Left lung (tissue), 10 donors: Measurements from ENCODE around the gene ZNF239. TPM values are rescaled to one million over a fixed set of nuclear protein-coding genes. Genes with fewer than 3 reads are reported as not detected.
"Not testable (repeated sequence)": the region's sequence is repeated elsewhere in the genome, so short reads cannot be mapped to it uniquely, and the experiment has no call there.

Experiments used
- ATAC-seq: fragments of 200-7000 bp; cut with Tn5 transposase; one replicate; pipeline ENCODE4 v1.9.1; 2020; ENCODE audit warnings: moderate library complexity
- DNase-seq, 4 donors: peaks; one replicate each; pipeline ENCODE4 v3.0.0-alpha.2; 2013 to 2020
- H3K27ac ChIP-seq, 2 donors: fragments of 200-600 bp; sonication (generic) in 1 of 2; one replicate each; pipeline versions ENCODE4 v1.5.0 to v1.8.0; 2020 to 2021
- H3K27me3 ChIP-seq, 2 donors: fragments of 200-600 bp; sonication (generic) in 1 of 2; one replicate each; pipeline versions ENCODE4 v1.5.0 to v1.8.0; 2020 to 2021
- H3K36me3 ChIP-seq, 2 donors: fragments of 200-600 bp; sonication (generic) in 1 of 2; one replicate each; pipeline versions ENCODE4 v1.5.0 to v1.8.0; 2020 to 2021
- H3K4me1 ChIP-seq, 2 donors: fragments of 200-600 bp; one replicate each; pipeline ENCODE4 v1.8.0; 2021
- H3K4me3 ChIP-seq, 2 donors: fragments of 200-600 bp; sonication (generic) in 1 of 2; one replicate each; pipeline versions ENCODE4 v1.5.0 to v1.8.0; 2020 to 2021; ENCODE audit warnings: mild to moderate bottlenecking in 1 of 2
- H3K9me3 ChIP-seq, 2 donors: fragments of 200-600 bp; sonication (generic) in 1 of 2; one replicate each; pipeline versions ENCODE4 v1.5.0 to v1.8.0; 2020 to 2021
- CTCF ChIP-seq, 2 donors: fragments of 200-600 bp; sonication (generic) in 1 of 2; IDR thresholded peaks; one replicate each; pipeline versions ENCODE4 v1.5.0 to v1.8.0; 2021; ENCODE audit warnings: antibody characterized with exemption in 2 of 2
- intact Hi-C, 2 donors: fragments of 100-400 bp; cut with DNase I; formaldehyde crosslinking; loops; one replicate each; pipeline versions ENCODE4 v1.11.2 to v1.14.2; 2022
- polyA plus RNA-seq, 6 donors: library from polyadenylated mRNA; unstranded; fragments of 120-200 nt; gene quantifications; one replicate each; pipeline ENCODE4 v1.2.1, GENCODE V29; 2013; ENCODE audit not compliant: insufficient read length in 6 of 6
- total RNA-seq, 2 donors: library from RNA; stranded (reverse); fragmentation: NEBNext Ultra II Directional; extraction: Animal tissue kit (Norgen Biotek cat#: 25700); gene quantifications; one replicate each; pipeline ENCODE4 v1.2.1, GENCODE V29; 2021
- donor health status: DM: no; HTN: yes; CAD: no.
- donor health status: DM: no; HTN: no; CAD: no.

The ZNF239 gene
- total and polyA plus RNA-seq, 8 donors: 2.3 to 11.2 (median 10.2) TPM

- no peak overlapping the region for H3K27ac ChIP-seq
- H3K4me3 ChIP-seq: no peak overlapping the region
- H3K36me3 ChIP-seq: no peaks in the 10 kb centered on the region
- TF ChIP-seq CTCF (IDR thresholded peaks at IDR 0.05): no peak
- intact Hi-C loops: no loop called here
- ATAC-seq (no peak), DNase-seq (no peak)
- H3K4me1 ChIP-seq: peaks cover 0 to 16% of the 10 kb centered on the region in 2 donors
- H3K9me3 ChIP-seq: peaks cover 0 to 2% of the 10 kb centered on the region in 2 donors
- H3K27me3 ChIP-seq: no peaks in the 10 kb centered on the region
These were observed 17.0 kb upstream of the ZNF239 start for GRCh38 chr10:43591303-43591904.

- H3K9me3 ChIP-seq, H3K4me3 ChIP-seq, DNase-seq, H3K27me3 ChIP-seq, H3K4me1 ChIP-seq, intact Hi-C loops, H3K36me3 ChIP-seq, H3K27ac ChIP-seq: not testable (repeated sequence)
- ATAC-seq: peak; percentile 27
These were observed 12.3 kb upstream of the ZNF239 start for GRCh38 chr10:43586730-43587115.

GRCh38 chr10:43585981-43586729 is 11.7 kb upstream of the ZNF239 start:
- Histone ChIP-seq H3K4me1 (no peaks in the 10 kb centered on the region), H3K27ac (no peak overlapping the region), H3K36me3 (no peaks in the 10 kb centered on the region), H3K27me3 (peaks cover 0 to 4% of the 10 kb centered on the region in 2 donors), H3K9me3 (no peaks in the 10 kb centered on the region), H3K4me3 (no peak overlapping the region)
- DNase-seq (peak in 1 of 4 donors; percentile 22), ATAC-seq (peak; percentile 78)
- no peak for TF ChIP-seq CTCF (IDR thresholded peaks at IDR 0.05)
- intact Hi-C loops: no loop called here

GRCh38 chr10:43585046-43585445 is 10.6 kb upstream of the ZNF239 start:
- H3K9me3 ChIP-seq: no peaks in the 10 kb centered on the region
- intact Hi-C loops: no loop called here
- H3K4me3 ChIP-seq: no peak overlapping the region
- peaks cover 0 to 4% of the 10 kb centered on the region in 2 donors for H3K27me3 ChIP-seq
- DNase-seq (no peak), ATAC-seq (no peak)
- no peaks in the 10 kb centered on the region for H3K4me1 ChIP-seq
- TF ChIP-seq CTCF (IDR thresholded peaks at IDR 0.05): no peak
- H3K27ac ChIP-seq: no peak overlapping the region
- no peaks in the 10 kb centered on the region for H3K36me3 ChIP-seq

GRCh38 chr10:43584051-43584450 is 9.6 kb upstream of the ZNF239 start:
- H3K9me3 ChIP-seq: no peaks in the 10 kb centered on the region
- no peaks in the 10 kb centered on the region for H3K4me1 ChIP-seq
- H3K4me3 ChIP-seq: no peak overlapping the region
- intact Hi-C loops: no loop called here
- no peaks in the 10 kb centered on the region for H3K36me3 ChIP-seq
- TF ChIP-seq CTCF (IDR thresholded peaks at IDR 0.05): no peak
- H3K27me3 ChIP-seq: peaks cover 0 to 4% of the 10 kb centered on the region in 2 donors
- H3K27ac ChIP-seq: no peak overlapping the region
- no peak for DNase-seq
- ATAC-seq: no peak
